Measurements from ENCODE around the gene FAM168A.

FAM168A gene

GRCh38 chr11:73420136-73420535, 177.8 kb downstream of the FAM168A start:
- no peak for DNase-seq

GRCh38 chr11:73416786-73417185, 181.1 kb downstream of the FAM168A start:
- no peak for DNase-seq

- DNase-seq, result no peak
Measured at GRCh38 chr11:73415854-73416615, 181.9 kb downstream of the FAM168A start.

DNA sequence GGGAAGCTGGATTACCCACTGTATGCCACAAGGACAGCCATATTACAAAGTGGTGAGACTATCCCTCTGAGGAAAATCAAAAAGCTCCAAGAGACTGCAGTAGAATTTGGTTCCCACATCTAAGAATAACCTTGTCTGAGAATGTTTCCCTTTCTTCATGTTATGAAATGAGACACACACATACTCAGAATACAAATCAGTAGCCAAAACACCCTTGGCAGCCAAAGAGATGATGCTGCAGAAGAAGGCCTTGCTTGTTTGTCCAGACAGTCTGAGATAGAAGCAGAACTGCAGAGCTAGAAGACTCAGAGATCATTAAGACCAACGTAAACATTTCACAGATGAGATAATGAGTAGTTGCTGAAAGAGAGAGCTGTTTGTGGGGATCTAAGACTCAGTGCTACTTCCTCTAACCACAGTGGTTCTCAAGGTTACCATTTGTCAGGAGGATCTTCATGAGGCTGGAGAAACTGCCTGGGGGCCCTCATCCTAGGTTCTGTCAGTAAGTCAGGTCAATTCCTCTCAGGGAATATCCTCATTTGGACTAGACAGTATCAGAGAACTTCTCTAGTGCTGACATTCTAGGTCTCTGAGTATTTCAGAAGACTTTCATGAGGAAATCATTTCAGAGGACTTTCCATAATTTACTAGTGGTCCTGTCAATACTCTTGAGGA, 182.8 kb downstream of the FAM168A start:
- DNase-seq, result no peak

- no peak for DNase-seq
Measured at GRCh38 chr11:73413256-73413655, 184.7 kb downstream of the FAM168A start.

- DNase-seq, result no peak
Measured at GRCh38 chr11:73412308-73412707, 185.6 kb downstream of the FAM168A start.

GRCh38 chr11:73411031-73411430, 186.9 kb downstream of the FAM168A start:
- DNase-seq, result no peak

- no peak for DNase-seq
Measured at GRCh38 chr11:73410627-73411026, 187.3 kb downstream of the FAM168A start.

DNA sequence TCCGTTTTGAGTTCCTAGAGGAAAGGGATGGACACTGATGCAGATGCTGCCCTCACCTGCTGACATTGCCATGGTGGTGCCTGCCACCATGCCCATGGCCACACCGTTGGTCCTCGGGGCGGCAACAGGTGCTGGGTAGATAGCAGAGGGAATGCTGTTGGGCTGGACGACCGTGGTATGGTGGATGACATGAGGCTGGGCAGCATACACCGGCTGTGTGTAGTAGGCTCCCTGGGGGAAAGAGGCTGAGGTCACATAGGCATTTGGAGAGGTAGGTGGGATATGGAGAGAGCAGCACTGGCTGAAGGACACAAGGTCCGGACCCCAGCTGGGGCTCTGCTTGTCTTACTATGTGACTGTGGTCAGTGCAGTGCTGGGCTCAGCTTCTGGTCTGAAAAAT, 188.5 kb downstream of the FAM168A start:
- no peak for DNase-seq

- no peak for DNase-seq
Measured at GRCh38 chr11:73406619-73407018, 191.3 kb downstream of the FAM168A start.

DNA sequence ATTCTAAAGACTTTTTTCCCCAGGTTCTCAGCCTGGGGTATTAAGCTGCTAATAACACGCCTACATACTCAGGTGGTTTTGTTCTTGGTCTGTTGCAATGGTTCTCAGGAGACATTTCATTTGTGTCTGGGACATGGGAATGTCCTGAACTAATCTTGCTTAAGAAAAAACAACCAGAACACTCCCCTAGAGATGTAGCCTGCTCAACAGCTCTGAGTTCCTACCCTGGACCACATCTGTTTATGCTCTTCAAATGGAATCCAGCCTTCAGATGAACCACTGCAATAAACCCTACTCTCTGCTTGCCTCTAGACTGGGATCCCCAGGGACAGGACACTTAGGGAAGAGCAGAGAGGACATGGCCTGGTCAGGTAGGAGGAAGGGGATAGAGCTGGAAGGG, 191.8 kb downstream of the FAM168A start:
- DNase-seq, result no peak

DNA sequence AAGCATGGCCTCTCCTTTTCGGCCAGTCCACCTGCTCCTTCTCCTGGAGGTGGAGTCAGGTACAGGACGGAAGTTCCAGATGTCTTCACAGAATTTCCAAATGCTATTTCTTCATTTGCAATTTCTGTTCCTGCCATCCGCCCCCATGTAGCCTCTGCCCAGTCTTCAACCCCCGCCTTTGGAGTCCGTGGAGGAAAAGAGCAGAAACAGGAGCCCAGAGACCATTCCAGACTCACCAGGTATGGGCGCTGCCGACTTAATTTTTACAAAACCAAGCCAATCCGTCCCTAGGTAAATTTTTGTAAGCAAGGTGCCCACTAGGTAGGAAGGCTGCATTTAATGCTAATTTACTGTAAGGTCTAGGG, 192.8 kb downstream of the FAM168A start:
- DNase-seq, result no peak

GRCh38 chr11:73404506-73405145, 193.3 kb downstream of the FAM168A start:
- DNase-seq, result no peak

- no peak for DNase-seq
Measured at GRCh38 chr11:73404048-73404447, 193.9 kb downstream of the FAM168A start.

DNA sequence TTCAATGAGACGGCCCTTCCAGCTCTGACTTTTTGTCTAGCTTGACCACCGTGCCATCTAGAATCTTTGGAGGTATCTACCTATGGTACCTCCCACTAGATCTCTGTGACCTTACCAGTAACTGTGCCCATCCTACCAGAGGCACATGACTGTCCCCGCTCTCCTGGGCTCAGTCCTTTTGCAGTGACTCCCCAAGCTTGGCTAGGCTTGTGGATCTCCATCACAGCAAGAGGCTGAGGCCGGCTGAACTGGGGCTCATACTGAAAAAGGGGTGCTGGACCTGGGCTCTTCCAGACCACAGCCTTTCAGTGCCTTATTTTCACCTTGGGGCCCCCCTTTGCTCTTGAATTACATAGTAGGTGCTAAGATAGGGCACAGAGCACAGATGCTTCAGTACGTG, 194.4 kb downstream of the FAM168A start:
- DNase-seq, result no peak

DNA sequence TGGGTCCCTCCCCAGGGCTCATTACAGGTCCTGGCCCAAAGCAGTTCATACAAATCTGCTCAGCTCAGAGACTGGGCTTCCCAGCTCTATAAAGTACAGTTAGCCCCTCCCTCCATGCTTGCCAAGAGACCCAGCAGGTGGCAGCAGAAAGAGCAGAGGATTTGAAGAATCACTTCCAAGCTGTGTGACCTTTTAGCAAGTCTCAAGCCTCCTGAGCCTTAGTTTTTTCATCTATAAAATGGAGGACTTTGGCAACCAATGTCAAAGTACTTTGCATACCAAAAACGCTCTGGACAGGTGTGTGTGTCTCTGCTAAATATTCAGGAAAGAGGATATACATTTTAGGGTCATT, 195.1 kb downstream of the FAM168A start:
- DNase-seq, result no peak

DNA sequence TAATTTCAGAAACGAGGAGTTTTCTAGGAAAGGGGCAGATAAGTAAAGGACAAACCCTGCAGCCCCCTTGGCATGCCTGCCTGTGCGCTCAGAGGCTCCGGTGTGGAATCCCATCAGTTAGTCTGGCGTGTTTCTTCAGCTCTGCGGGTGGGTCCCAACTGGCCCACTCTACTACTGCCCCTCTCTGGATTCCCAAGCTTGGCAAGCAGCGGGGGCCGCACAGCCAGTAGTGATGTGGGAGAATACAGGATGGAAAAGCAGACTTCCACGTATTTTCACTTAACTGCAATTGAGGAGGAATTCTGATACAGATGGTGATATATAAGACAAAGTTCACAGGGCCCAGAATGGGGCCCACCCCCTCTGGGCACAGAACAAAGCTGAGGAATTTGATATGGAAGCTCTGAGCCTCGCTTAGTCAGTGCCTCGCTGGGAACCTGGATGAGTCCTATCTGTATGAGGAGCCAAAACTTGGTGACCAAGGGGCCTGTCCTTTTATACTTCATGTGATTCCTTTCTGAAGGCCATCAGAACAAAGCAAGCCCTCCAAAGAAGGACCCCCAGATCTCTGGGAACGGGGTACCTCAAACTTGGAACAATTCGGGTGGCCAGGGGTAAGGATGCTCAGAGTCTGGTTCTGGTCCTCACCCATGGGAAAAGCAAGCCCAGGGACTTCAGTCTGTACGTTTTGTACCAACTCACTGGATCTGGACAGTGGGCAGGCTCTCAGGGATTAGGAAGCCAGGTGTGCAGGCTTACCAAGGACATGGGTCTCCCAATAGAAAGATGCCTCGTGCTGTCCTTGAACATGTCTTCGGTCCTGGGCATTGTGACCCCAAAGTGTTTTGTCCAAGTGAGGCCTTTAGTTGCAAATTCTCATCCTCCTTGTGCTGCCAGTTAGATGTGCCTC, 195.7 kb downstream of the FAM168A start:
- no peak for DNase-seq

DNA sequence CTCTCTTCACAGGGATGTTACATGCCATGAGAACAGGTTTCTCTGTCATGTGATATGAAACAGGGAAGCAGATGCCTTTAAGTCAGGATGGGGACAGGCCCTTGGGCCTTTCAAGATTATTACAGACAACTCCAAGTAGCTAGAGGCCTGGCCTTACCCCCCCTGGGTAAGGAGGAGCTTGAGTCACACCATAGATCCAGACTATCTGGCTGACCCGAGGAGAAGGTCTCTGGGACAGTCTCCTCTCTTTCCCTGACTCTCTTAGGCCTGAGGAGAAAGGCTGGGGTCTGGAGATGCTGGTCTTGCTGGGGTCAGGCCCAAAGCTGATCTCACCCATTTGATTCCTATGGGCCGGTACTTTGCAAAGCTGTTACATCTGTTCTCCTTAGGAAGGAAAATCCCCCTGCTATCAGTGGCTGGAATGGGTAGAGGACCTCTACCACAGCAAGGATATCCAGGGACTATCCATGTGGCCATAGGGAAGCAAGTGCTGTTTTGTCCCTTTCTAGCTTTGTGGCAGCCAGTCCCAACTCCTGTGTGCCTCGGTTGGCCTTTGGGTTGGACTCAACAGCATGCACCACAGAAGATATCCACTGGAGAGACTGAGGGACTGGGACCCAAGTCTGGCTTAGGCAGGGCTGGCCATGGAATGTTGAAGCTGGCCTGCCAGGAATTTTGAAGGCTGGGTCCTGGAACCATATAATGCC, 196.5 kb downstream of the FAM168A start:
- DNase-seq, result no peak

- no peak for DNase-seq
Measured at GRCh38 chr11:73400293-73400692, 197.6 kb downstream of the FAM168A start.

DNA sequence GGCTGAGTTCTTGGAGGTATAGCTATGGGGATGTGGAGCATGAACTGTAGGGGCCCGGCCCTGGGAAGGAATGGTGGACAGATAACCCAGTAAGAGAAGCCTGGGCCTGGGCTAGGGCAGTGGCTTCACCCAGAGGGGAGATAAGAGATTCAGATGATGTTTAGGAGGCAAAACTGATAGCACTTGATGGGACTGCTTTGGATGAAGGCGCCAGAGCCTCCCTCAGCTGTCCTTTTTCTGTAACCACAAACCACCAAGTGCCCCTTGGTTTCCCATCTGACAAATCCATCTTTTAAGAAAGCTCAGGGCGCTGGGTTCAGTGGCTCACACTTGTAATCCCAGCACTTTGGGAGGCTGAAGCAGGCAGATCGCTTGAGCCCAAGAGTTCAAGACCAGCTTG, 198.3 kb downstream of the FAM168A start:
- no peak for DNase-seq

- DNase-seq, result no peak
Measured at GRCh38 chr11:73399159-73399590, 198.7 kb downstream of the FAM168A start.

DNA sequence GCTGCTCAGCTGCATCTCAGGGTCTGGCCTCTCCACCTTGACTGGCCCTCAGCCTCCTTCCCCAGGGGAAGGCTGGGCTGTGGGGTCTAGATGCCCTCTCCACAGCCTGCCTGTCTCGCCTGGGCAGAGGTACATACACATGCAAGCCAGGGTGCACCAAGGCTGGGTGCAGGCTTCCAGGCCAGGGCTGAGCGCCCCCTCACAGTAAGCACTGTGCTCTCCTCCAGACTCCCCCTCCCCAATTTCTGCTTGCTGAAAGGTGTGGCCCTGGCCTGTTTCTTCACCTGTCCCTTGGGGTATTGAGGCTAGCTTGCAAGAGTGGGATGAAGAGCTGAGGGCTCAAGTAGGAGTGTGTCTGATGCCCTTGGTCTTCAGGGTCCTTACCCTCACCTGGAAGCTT, 199.2 kb downstream of the FAM168A start:
- DNase-seq, result no peak

DNA sequence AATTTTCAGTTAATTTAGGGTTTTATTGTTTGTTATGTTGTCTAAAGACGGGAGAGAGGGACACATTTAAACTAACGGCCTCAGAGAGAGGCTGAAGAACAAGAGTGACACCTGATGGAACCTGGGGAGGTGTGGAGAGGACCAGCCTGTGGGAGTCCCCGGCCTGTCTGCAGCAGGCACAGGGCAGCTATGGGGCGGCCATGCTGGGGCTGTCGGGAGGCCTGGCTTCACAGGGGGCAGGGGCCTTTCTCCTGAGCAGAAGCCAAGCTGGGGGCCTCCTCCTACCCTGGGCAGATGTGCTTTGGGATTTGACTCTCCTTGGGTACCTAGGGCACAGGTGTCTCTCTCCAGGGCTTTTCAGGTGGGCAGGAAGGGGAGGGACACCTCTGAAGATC, 199.8 kb downstream of the FAM168A start:
- DNase-seq, result no peak

All from activated gamma-delta T cell treated with Interleukin-2 at 50 U/mL for 16 hours (primary cell).